Activated T-cell treated with anti-CD3 and anti-CD28 coated beads, Interleukin-2, amount 50 U/mL, for 4 hours (primary cell): ENCODE measurements around the gene KIF20A. TPM values are rescaled to one million over a fixed set of nuclear protein-coding genes. Genes with fewer than 3 reads are reported as not detected.

Experiments used
- ATAC-seq, 2 donors: fragments of 200-7000 bp; cut with Tn5 transposase; one replicate each; pipeline ENCODE4 v1.10.0; 2021
- DNase-seq: peaks from one replicate; pipeline ENCODE4 v3.0.0-alpha.2; 2020
- H3K27me3 Mint-ChIP-seq: one replicate; pipeline ENCODE4 v1.8.0; 2021; ENCODE audit warnings: low read depth, mixed read lengths
- H3K36me3 Mint-ChIP-seq: one replicate; pipeline ENCODE4 v1.8.0; 2022; ENCODE audit warnings: mixed read lengths; ENCODE audit not compliant: insufficient read depth
- H3K4me1 Mint-ChIP-seq: one replicate; pipeline ENCODE4 v1.8.0; 2021; ENCODE audit warnings: low read depth, mixed read lengths
- H3K4me3 Mint-ChIP-seq: one replicate; pipeline ENCODE4 v1.8.0; 2021; ENCODE audit warnings: mild to moderate bottlenecking, moderate library complexity, mixed read lengths
- H3K9me3 Mint-ChIP-seq: one replicate; pipeline ENCODE4 v1.8.0; 2021; ENCODE audit warnings: mixed read lengths
- total RNA-seq, 3 donors: library from RNA; stranded (reverse); gene quantifications; one replicate each; pipeline ENCODE4 v1.2.1, GENCODE V29; 2021

KIF20A gene
- total RNA-seq, 3 donors from 2014 or later: 0.76 to 1.5 (median 1.4) TPM

GRCh38 chr5:138216799-138217198 lies 37.9 kb downstream of the KIF20A start:
- H3K27me3 Mint-ChIP-seq: peaks cover 8% of the 10 kb centered on the region
- peaks cover 13% of the 10 kb centered on the region for H3K4me1 Mint-ChIP-seq
- no peak for ATAC-seq
- no peak overlapping the region for H3K4me3 Mint-ChIP-seq
- no peaks in the 10 kb centered on the region for H3K36me3 Mint-ChIP-seq
- no peak for DNase-seq
- H3K9me3 Mint-ChIP-seq: no peaks in the 10 kb centered on the region

GRCh38 chr5:138223532-138223931 lies 44.6 kb downstream of the KIF20A start:
- H3K36me3 Mint-ChIP-seq: no peaks in the 10 kb centered on the region
- H3K4me3 Mint-ChIP-seq: no peak overlapping the region
- H3K27me3 Mint-ChIP-seq: peaks cover 17% of the 10 kb centered on the region
- no peaks in the 10 kb centered on the region for H3K4me1 Mint-ChIP-seq
- ATAC-seq (no peak), DNase-seq (no peak)
- H3K9me3 Mint-ChIP-seq: peaks cover 6% of the 10 kb centered on the region

- no peak for ATAC-seq
- Mint-ChIP-seq H3K4me3 (no peak overlapping the region), H3K27me3 (peaks cover 15% of the 10 kb centered on the region), H3K4me1 (no peaks in the 10 kb centered on the region), H3K9me3 (peaks cover 6% of the 10 kb centered on the region), H3K36me3 (no peaks in the 10 kb centered on the region)
- no peak for DNase-seq
Observed at GRCh38 chr5:138224712-138225111, 45.8 kb downstream of the KIF20A start.

- DNase-seq: no peak
- H3K4me1 Mint-ChIP-seq: no peaks in the 10 kb centered on the region
- H3K9me3 Mint-ChIP-seq: peaks cover 6% of the 10 kb centered on the region
- no peak for ATAC-seq
- H3K4me3 Mint-ChIP-seq: no peak overlapping the region
- peaks cover 16% of the 10 kb centered on the region for H3K27me3 Mint-ChIP-seq
- no peaks in the 10 kb centered on the region for H3K36me3 Mint-ChIP-seq
Observed at GRCh38 chr5:138226910-138227309, 48.0 kb downstream of the KIF20A start.

- Mint-ChIP-seq H3K4me1 (no peaks in the 10 kb centered on the region), H3K27me3 (peaks cover 15% of the 10 kb centered on the region), H3K9me3 (peaks cover 6% of the 10 kb centered on the region), H3K4me3 (no peak overlapping the region), H3K36me3 (no peaks in the 10 kb centered on the region)
- no peak for ATAC-seq
- DNase-seq: no peak
Observed at GRCh38 chr5:138229387-138229786, 50.5 kb downstream of the KIF20A start.

- ATAC-seq: no peak
Observed at GRCh38 chr5:138230261-138230660, 51.3 kb downstream of the KIF20A start.

GRCh38 chr5:138230981-138231589 lies 52.2 kb downstream of the KIF20A start:
- no peaks in the 10 kb centered on the region for H3K36me3 Mint-ChIP-seq
- no peak for ATAC-seq
- H3K4me1 Mint-ChIP-seq: no peaks in the 10 kb centered on the region
- DNase-seq: no peak
- peaks cover 2% of the 10 kb centered on the region for H3K9me3 Mint-ChIP-seq
- H3K27me3 Mint-ChIP-seq: peaks cover 10% of the 10 kb centered on the region
- H3K4me3 Mint-ChIP-seq: no peak overlapping the region

More at GRCh38 chr5:138230261-138230660, 51.3 kb downstream of the KIF20A start:
- H3K4me3 Mint-ChIP-seq: no peak overlapping the region
- peaks cover 14% of the 10 kb centered on the region for H3K27me3 Mint-ChIP-seq
- H3K36me3 Mint-ChIP-seq: no peaks in the 10 kb centered on the region
- peaks cover 6% of the 10 kb centered on the region for H3K9me3 Mint-ChIP-seq
- H3K4me1 Mint-ChIP-seq: no peaks in the 10 kb centered on the region
- DNase-seq: no peak

GRCh38 chr5:138233280-138233679 lies 54.4 kb downstream of the KIF20A start:
- Mint-ChIP-seq H3K4me3 (no peak overlapping the region), H3K27me3 (peaks cover 18% of the 10 kb centered on the region), H3K36me3 (no peaks in the 10 kb centered on the region), H3K4me1 (no peaks in the 10 kb centered on the region), H3K9me3 (no peaks in the 10 kb centered on the region)
- ATAC-seq (no peak), DNase-seq (no peak)

GRCh38 chr5:138234651-138235050 lies 55.7 kb downstream of the KIF20A start:
- ATAC-seq: no peak
- Mint-ChIP-seq H3K36me3 (no peaks in the 10 kb centered on the region), H3K27me3 (peaks cover 29% of the 10 kb centered on the region), H3K4me3 (no peak overlapping the region), H3K9me3 (no peaks in the 10 kb centered on the region), H3K4me1 (no peaks in the 10 kb centered on the region)
- DNase-seq: no peak

Other genes with a start within 250 kb of the KIF20A start
- 10 to 100 TPM; 15.0 to 17.7 (median 15.3) TPM for gene FAM13B, start 146.0 kb upstream of the KIF20A start, total RNA-seq
- not detected for gene WNT8A, start 95.1 kb upstream of the KIF20A start, total RNA-seq
- not detected for gene NME5, start 39.7 kb upstream of the KIF20A start, total RNA-seq
- gene BRD8, start 482 bp upstream of the KIF20A start, total RNA-seq: 10 to 100 TPM; 30.4 to 44.2 (median 39.3) TPM
- 10 to 100 TPM; 50.2 to 52.2 (median 51.7) TPM for gene CDC23, start 34.2 kb downstream of the KIF20A start, total RNA-seq
- gene GFRA3, start 95.5 kb downstream of the KIF20A start, total RNA-seq: not detected
- gene CDC25C, start 152.7 kb downstream of the KIF20A start, total RNA-seq: 1 to 10 TPM in 2 of 3 donors, under 1 TPM in 1; 0.69 to 1.3 (median 1.2) TPM
- gene FAM53C, start 159.2 kb downstream of the KIF20A start, total RNA-seq: 10 to 100 TPM; 22.2 to 25.6 (median 25.4) TPM
- gene KDM3B, start 173.6 kb downstream of the KIF20A start, total RNA-seq: 10 to 100 TPM; 33.6 to 35.6 (median 34.4) TPM